Measurements from ENCODE around the gene GPC6. TPM values are rescaled to one million over a fixed set of nuclear protein-coding genes. Genes with fewer than 3 reads are reported as not detected.
A peak's percentile ranks its signal among the peaks of the same experiment; 100 is the strongest.

The GPC6 gene
- total RNA-seq, 1 donor from 2014 or later = 50.3 TPM

DNA sequence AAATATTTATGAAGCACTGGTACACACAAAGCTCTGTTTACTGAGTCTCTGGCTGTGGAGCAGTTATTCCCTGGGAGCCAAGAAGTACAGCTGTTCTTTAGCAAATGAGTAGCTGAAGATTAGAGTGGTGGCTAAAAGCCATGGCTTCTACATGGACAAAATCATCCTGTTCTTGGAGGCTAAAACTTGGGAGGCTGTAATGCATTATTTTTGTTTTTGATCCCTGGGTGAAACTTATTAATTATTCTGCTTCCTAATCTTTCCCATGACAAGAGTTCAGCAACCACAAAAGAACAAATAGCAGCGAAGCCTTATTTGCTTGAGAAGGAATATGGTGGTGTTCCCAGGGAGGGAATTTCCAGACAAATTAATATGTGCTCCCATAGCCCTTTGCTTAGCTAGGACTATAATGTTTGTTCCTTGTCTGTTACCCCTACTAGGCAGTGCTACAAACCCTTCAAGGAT, 1143.4 kb downstream of the GPC6 start:
- Mint-ChIP-seq H3K4me1 (ENCODE audit: low read depth) (peaks cover 10% of the 10 kb centered on the region), H3K27me3 (no peaks in the 10 kb centered on the region), H3K36me3 (ENCODE audit: insufficient read depth) (peaks cover 8% of the 10 kb centered on the region), H3K9me3 (ENCODE audit: low read depth) (peaks cover 15% of the 10 kb centered on the region), H3K27ac (peak overlapping the region; percentile 12), H3K4me3 (ENCODE audit: low read depth) (no peak overlapping the region)
- no peak for DNase-seq (ENCODE audit: low spot score, unreplicated experiment)
- TF ChIP-seq, protein P1, sequence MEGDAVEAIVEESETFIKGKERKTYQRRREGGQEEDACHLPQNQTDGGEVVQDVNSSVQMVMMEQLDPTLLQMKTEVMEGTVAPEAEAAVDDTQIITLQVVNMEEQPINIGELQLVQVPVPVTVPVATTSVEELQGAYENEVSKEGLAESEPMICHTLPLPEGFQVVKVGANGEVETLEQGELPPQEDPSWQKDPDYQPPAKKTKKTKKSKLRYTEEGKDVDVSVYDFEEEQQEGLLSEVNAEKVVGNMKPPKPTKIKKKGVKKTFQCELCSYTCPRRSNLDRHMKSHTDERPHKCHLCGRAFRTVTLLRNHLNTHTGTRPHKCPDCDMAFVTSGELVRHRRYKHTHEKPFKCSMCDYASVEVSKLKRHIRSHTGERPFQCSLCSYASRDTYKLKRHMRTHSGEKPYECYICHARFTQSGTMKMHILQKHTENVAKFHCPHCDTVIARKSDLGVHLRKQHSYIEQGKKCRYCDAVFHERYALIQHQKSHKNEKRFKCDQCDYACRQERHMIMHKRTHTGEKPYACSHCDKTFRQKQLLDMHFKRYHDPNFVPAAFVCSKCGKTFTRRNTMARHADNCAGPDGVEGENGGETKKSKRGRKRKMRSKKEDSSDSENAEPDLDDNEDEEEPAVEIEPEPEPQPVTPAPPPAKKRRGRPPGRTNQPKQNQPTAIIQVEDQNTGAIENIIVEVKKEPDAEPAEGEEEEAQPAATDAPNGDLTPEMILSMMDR (IDR thresholded peaks at IDR 0.05; ENCODE audit: unreplicated experiment) = no peak

DNA sequence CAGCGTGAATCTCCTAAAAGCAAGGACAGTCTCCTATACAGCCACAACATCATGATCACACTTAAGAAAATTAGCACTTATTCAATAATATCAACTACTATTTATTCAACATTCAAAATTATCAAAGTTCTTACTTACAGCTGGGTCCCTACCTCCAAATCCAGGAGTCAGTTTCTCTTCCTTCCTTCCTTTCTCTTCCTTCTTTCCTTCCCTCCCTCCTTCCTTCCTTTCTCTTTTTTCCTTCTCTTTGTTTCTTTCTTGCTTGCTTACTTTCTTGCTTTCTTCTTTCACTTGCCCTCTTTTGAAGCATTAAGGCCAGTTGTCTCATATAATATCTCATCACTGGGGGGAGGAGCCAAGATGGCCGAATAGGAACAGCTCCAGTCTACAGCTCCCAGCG, 1145.2 kb downstream of the GPC6 start:
- H3K4me1 Mint-ChIP-seq (ENCODE audit: low read depth) = peaks cover 10% of the 10 kb centered on the region
- peak overlapping the region; percentile 18 for H3K4me3 Mint-ChIP-seq (ENCODE audit: low read depth)
- TF ChIP-seq, protein P1 (IDR thresholded peaks at IDR 0.05; ENCODE audit: unreplicated experiment) = no peak
- H3K9me3 Mint-ChIP-seq (ENCODE audit: low read depth) = peaks cover 15% of the 10 kb centered on the region
- H3K27me3 Mint-ChIP-seq = no peaks in the 10 kb centered on the region
- DNase-seq (ENCODE audit: low spot score, unreplicated experiment) = no peak
- peak overlapping the region; percentile 38 for H3K27ac Mint-ChIP-seq
- peaks cover 8% of the 10 kb centered on the region for H3K36me3 Mint-ChIP-seq (ENCODE audit: insufficient read depth)

DNA sequence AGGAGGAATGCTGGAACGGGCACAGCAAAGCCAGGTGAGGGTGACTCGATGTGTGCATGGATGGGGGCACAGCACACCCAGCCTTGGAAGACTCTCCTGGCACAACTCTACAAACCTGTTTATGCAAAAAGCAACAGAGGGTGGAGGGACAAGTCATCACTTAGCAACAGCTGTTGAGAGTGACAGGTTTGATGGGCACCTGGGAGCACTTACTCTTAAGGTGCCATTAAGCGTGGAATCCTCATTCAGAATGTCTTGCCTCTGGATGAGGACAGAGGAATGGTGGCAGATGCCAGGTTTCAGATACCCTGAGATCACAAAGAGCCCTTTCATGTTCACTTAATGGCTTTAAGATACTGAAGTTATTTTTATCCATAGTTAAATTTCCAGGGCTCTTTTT, 1155.9 kb downstream of the GPC6 start:
- peaks cover 1% of the 10 kb centered on the region for H3K36me3 Mint-ChIP-seq (ENCODE audit: insufficient read depth)
- no peaks in the 10 kb centered on the region for H3K9me3 Mint-ChIP-seq (ENCODE audit: low read depth)
- H3K27ac Mint-ChIP-seq = no peak overlapping the region
- DNase-seq (ENCODE audit: low spot score, unreplicated experiment) = no peak
- no peak overlapping the region for H3K4me3 Mint-ChIP-seq (ENCODE audit: low read depth)
- peaks cover 3% of the 10 kb centered on the region for H3K4me1 Mint-ChIP-seq (ENCODE audit: low read depth)
- no peaks in the 10 kb centered on the region for H3K27me3 Mint-ChIP-seq
- TF ChIP-seq, protein P1 (IDR thresholded peaks at IDR 0.05; ENCODE audit: unreplicated experiment) = no peak

DNA sequence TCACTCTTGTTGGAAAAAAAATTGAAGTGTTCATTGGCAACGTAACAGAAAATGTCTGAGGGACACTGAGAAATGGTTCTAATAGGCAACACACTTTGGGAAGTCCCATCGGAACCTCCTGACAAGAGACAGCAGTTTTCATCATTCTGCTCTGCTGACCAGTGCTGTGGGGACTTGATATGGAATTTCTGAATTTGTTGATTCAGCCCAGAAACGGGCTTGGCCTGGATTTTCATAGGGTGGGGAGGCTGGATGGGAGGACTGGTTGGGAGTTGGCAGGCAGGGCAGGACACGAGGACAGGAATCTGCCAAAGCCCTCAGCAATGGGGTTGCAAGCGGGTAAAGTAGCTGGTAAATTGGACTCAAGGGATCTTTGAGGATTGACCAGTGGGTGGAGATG, 1156.4 kb downstream of the GPC6 start:
- peaks cover 1% of the 10 kb centered on the region for H3K36me3 Mint-ChIP-seq (ENCODE audit: insufficient read depth)
- TF ChIP-seq, protein P1 (IDR thresholded peaks at IDR 0.05; ENCODE audit: unreplicated experiment) = no peak
- no peaks in the 10 kb centered on the region for H3K27me3 Mint-ChIP-seq
- DNase-seq (ENCODE audit: low spot score, unreplicated experiment) = no peak
- H3K4me1 Mint-ChIP-seq (ENCODE audit: low read depth) = peaks cover 3% of the 10 kb centered on the region
- H3K4me3 Mint-ChIP-seq (ENCODE audit: low read depth) = no peak overlapping the region
- H3K9me3 Mint-ChIP-seq (ENCODE audit: low read depth) = no peaks in the 10 kb centered on the region
- H3K27ac Mint-ChIP-seq = no peak overlapping the region

DNA sequence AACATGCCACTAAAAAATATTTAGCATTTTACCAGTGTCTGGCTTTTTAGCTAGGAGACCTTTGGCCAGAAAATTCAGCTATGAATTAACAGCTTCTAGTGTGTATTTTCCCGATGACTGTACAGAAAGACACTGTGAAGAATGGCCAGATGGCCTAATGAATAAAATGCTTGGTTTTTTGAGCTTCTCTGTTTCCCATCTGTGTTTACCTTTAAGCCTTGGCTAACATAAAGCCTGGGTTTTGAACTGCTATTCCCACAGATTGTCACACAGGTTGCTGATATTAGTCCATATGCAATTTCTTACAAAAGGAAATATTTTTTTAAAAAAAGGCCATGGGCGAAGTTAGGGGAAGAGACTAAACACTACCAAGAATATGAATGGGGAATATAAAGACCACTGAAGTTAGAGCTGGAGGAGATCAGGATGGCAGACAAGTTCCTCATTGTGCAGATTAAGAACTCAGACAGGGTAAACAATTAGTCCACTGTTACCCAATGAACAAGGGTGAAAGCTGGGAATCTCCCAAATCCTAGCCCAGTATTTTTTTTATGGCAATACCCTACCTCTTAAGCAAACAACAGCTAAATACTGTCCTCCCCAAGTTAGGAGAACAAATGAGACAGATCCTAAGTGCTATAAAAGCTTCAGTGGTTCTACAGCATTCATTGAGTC, 1157.8 kb downstream of the GPC6 start:
- TF ChIP-seq, protein P1 (IDR thresholded peaks at IDR 0.05; ENCODE audit: unreplicated experiment) = no peak
- H3K9me3 Mint-ChIP-seq (ENCODE audit: low read depth) = no peaks in the 10 kb centered on the region
- H3K27me3 Mint-ChIP-seq = no peaks in the 10 kb centered on the region
- H3K27ac Mint-ChIP-seq = no peak overlapping the region
- peaks cover 4% of the 10 kb centered on the region for H3K4me1 Mint-ChIP-seq (ENCODE audit: low read depth)
- no peak for DNase-seq (ENCODE audit: low spot score, unreplicated experiment)
- no peak overlapping the region for H3K4me3 Mint-ChIP-seq (ENCODE audit: low read depth)
- H3K36me3 Mint-ChIP-seq (ENCODE audit: insufficient read depth) = peaks cover 1% of the 10 kb centered on the region

All from progenitor cell of endocrine pancreas (in vitro differentiated cells).